GM19467 (cell line): ENCODE results near the gene PA2G4.

ENCODE experiments used
- ATAC-seq: cut with Tn5 transposase; IDR thresholded peaks from one replicate; pipeline ENCODE4 v1.9.1; 2021; ENCODE audit warnings: mild to moderate bottlenecking, moderate library complexity; ENCODE audit not compliant: unreplicated experiment

The PA2G4 gene

GRCh38 chr12:56122637-56123036 lies 18.3 kb downstream of the PA2G4 start:
- ATAC-seq, result no peak

DNA sequence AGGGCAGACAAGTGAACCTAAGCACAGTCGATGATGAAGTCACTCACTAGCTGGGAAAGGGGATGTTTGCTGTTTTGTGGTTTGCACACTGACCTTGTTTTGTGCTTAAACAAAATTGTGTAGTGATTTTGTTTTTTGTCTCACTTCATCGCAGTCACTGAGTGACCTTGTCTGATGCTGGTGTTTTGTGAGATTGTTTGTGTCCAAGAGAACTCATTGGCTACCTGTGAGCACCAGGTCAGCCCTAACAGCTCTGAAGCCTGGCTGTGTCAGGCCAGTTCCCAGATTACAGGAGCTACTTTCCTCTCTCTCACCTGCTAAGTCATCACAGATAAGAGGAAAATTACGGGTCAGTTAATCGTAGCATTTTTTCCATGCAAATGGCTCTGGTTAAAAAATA lies 19.8 kb downstream of the PA2G4 start:
- no peak for ATAC-seq

GRCh38 chr12:56126732-56127239 lies 22.4 kb downstream of the PA2G4 start:
- no peak for ATAC-seq

- ATAC-seq, result no peak
These were observed 23.1 kb downstream of the PA2G4 start for GRCh38 chr12:56127485-56127887.

GRCh38 chr12:56127888-56128669 lies 23.7 kb downstream of the PA2G4 start, which contains the start of gene ESYT1:
Gene ESYT1 (plus strand): TSS chr12:56128267. CDS start chr12:56128320, 53 bp downstream.
- ATAC-seq, result peak; percentile 83

DNA sequence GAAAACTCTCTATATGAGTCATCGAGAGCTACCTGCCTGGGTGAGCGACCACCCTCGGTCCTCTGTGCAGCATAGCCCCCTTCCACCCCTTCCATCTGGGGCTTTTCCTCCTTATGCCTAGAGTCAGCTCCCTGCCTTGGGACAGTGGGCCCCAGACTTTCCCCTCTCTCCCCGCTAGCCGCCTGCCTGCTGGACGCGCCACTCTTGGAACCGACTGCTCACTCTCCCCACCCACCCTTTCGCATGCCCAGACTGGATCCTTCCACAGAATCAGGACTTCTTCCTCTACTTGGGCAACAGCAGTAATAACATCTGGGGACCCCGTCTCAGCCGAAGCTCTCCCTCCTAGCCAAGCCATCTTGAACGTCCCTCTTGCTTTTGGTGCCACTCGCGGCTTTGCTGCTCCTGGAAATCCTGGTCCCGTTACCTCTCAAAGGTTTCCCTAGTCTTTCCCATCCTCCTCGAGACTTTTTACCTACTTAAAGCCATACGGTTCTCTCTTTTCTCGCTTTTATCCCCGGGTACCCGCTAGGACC lies 24.4 kb downstream of the PA2G4 start:
- ATAC-seq, result no peak

DNA sequence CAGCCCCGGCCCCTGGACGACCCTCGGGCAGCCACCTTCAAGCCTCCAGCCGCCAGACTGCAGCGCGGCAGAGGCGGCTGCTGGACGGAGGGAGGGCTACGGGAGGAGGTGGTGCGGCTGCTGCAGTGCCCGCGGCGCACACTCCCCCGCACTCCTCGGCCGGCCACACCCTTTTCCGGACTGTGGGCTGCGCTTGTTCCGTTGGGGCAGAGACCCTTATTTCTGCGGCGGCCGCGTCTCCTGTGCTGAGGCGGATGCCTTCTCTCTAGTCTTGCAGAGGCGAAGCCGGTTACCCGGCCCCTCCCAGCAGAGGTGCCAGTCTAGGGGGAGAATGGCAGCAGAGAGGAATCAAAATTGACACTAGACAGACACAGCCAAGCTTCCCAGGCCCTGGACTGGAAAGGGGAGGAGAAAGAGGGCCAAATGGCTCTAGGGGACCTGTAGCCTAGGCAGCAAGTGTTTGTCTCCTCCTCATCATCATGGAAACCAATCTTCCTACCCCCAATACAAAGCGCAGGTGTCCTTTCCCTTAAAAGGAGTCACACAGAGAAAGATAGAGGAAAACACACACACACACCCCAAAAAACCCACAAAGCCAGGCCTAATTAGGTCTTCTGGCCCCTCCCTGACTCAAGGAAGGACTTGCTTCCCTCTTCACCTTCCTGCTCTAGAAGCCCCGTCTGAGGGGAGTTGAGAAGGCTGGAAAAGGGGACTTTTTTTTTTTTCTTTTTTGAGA lies 25.0 kb downstream of the PA2G4 start:
- peak; percentile 25 for ATAC-seq

- ATAC-seq, result no peak
These were observed 25.7 kb downstream of the PA2G4 start for GRCh38 chr12:56129942-56130495.

DNA sequence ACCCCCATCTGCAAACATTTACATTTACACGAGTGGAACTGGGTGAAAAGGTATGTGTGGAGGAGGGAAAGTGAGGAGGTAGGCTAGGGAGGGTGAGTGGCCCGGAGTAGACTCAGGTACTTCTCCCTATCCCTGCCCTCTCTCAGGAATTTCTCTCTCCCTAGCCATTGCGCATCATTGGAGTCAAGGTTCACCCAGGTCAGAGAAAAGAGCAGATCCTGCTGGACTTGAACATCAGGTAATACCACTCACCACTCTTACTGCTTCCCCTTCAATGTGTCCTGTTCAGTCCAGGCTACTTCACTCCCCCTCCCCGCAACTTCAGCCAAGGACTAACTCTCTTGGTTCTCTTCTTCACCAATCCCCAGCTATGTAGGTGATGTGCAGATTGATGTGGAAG lies 26.5 kb downstream of the PA2G4 start:
- no peak for ATAC-seq

DNA sequence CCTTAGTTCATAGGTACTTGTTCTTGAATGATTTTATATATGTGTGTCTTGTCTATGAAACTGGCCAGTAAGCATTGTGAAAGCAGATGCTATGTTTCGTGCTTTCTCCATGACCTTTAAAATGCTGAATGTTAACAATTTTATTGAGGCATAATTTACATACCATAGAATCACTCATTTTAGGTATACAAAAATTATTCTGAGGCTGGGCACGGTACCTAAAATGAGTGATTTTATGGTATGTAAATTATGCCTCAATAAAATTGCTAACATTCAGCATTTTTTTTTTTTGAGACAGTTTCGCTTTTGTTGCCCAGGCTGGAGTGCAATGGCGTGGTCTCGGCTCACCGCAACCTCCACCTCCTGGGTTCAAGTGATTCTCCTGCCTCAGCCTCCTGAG lies 30.5 kb downstream of the PA2G4 start:
- ATAC-seq, result no peak

DNA sequence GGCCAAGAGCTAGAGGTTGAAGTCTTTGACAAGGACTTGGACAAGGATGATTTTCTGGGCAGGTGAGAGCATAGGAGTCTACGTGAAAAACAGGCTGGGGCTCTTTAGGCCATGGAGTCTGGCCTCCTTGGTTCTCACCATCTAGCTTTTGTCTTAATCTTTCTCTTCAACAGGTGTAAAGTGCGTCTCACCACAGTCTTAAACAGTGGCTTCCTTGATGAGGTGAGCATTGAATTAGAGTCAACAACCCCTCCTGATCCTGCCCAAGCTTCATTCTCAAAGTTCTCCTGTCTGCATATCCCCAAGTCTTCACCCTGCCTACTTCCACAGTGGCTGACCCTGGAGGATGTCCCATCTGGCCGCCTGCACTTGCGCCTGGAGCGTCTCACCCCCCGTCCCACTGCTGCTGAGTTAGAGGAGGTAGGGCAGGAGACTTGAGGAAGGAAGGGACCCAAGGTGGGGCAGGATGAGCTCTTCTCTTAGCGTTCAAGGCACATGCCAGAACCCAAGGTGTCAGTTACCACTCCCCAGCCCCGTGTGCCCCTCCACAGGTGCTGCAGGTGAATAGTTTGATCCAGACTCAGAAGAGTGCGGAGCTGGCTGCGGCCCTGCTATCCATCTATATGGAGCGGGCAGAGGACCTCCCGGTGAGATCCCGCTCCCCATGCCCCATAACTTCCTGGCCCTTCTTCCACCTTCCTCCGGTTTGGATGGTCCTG lies 33.7 kb downstream of the PA2G4 start:
- no peak for ATAC-seq

GRCh38 chr12:56141946-56142784 lies 37.8 kb downstream of the PA2G4 start:
- no peak for ATAC-seq

GRCh38 chr12:56143217-56143616 lies 38.9 kb downstream of the PA2G4 start:
- ATAC-seq, result no peak

- no peak for ATAC-seq
These were observed 39.5 kb downstream of the PA2G4 start for GRCh38 chr12:56143870-56144269.

- ATAC-seq, result no peak
These were observed 40.9 kb downstream of the PA2G4 start for GRCh38 chr12:56145217-56145616.

DNA sequence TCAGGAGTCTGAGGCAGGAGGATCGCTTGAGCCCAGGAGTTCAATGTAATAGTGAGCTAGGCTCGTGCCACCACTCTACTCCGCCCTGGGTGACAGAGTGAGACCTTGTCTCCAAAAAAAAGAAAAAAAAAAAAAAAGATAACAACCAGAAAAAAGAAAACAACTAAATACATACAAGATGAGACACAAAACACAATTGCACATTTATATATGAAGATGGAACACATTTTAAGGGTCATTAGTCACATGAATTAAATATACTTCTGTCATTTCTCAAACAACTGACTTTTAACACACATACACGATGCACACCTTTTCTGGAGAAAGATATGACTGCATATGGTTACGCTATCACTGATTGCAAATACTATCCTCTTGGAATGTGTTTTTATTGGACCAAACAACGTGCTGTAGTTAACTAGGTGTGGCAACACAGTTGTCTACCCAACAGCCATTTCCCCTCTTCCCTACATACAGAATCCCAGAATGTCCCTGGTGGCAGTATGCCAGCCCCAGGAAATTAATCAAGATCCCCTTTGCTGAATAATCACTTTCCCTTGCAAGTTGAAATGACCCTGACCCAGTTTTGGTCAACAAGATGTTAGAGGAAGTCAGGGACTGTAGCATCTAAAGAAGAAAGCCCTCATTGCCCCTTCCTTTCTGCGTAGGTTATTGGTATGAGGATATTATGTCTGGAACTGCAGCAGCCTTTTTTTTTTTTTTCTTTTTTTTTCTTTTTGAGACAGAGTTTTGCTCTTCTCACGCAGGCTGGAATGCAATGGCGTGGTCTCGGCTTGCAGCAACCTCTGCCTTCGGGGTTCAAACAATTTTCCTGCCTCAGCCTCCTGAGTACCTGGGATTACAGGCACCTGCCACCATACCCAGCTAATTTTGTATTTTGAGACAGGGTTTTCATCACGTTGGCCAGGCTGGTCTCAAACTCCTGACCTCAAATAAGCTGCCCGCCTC lies 42.4 kb downstream of the PA2G4 start:
- no peak for ATAC-seq

DNA sequence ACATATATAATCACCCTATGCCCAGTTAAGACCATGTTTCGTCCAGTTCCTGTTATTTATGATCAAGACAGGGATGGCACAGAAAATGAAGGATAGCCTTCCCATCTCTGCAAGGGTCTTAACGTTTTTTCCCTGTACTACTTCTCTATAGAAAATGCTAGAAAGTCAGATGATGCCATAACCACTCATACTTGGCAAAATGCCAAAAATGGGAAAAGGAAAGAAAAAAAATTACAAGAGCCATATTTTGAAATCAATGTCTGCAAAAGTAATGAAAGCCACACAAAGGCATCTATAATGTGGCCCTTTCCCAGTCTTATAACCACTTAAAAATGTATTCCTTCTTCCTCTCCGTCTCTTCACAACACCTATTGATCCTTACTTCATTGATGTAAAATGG lies 46.2 kb downstream of the PA2G4 start:
- ATAC-seq, result no peak

DNA sequence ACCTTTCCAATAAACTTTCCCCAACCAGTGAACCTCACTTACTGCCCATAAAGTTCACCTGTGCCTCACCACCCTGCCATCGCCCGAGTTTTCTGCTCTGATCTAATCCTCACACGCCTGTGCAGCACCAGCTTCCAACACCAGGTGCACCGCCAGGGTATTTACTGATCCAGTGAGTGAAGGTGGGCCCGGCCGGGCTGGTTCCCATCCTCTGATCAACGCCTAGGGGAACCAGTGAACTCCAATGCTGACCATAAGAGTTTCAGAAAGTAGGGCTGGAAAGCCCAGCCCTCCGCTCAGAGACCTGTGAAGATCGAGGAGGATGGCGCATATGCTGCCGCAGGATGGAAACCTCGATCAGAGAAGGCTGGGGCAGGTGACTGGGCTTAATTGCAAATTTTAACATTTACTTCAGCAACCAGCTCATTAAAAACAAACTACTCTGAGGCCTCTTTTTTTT lies 47.3 kb downstream of the PA2G4 start:
- ATAC-seq, result peak; percentile 51
